Cortex of kidney (tissue), 1 donor: ENCODE data around the gene WDFY3.

ENCODE experiments used
- DNase-seq: peaks from one replicate; lab custom pipeline; 2025; lab: John Stamatoyannopoulos, UW

WDFY3 gene, protein sequence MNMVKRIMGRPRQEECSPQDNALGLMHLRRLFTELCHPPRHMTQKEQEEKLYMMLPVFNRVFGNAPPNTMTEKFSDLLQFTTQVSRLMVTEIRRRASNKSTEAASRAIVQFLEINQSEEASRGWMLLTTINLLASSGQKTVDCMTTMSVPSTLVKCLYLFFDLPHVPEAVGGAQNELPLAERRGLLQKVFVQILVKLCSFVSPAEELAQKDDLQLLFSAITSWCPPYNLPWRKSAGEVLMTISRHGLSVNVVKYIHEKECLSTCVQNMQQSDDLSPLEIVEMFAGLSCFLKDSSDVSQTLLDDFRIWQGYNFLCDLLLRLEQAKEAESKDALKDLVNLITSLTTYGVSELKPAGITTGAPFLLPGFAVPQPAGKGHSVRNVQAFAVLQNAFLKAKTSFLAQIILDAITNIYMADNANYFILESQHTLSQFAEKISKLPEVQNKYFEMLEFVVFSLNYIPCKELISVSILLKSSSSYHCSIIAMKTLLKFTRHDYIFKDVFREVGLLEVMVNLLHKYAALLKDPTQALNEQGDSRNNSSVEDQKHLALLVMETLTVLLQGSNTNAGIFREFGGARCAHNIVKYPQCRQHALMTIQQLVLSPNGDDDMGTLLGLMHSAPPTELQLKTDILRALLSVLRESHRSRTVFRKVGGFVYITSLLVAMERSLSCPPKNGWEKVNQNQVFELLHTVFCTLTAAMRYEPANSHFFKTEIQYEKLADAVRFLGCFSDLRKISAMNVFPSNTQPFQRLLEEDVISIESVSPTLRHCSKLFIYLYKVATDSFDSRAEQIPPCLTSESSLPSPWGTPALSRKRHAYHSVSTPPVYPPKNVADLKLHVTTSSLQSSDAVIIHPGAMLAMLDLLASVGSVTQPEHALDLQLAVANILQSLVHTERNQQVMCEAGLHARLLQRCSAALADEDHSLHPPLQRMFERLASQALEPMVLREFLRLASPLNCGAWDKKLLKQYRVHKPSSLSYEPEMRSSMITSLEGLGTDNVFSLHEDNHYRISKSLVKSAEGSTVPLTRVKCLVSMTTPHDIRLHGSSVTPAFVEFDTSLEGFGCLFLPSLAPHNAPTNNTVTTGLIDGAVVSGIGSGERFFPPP (N-terminal part only)

DNA sequence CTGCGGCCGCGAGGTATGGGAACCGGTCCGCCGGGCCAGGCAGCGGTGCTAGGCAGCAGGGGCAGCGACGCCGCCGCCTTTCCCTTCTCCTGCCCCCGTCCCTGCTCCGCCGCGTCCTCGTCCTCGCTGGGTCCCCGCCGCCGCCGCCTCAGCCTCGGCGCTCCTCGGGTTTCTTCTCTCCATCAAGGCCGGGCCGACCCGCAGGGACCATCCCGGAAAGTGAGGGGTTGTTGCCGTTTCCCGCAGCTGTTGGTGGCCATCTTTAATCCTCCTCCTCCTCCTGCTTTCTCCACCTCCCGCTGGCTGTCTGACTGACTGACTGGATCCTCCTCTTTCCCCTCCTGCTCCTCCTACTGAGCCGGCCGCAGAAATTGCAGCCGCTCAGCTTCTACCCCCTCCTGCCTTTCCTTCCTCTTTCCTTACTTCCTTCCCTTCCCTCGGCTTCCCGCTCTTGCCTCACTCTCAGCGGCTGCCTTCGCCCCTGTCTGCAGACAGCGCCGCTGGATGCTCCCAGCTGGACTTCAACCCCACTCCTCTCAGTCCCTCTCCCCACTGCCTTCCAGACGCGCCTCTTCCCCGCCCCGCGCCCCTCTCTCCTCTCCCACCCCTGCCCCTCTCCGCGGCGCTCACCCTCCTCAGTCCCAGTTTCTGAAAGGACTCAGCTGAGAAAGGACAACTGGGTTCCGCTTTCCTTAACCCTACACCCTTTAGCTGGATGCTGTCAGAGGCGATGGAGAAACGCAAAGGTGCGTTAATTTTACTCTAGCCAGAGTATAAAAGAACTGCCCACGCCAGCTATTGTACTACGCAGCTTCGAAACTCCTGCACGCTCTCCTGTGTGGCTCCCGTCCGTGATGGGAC lies at the start of gene WDFY3:
Gene WDFY3, minus strand, starts transcription at position 309 of the 861 bp plus-strand sequence. CDS start 106,099 bp downstream, outside the sequence.
- peak; percentile 46 for DNase-seq

DNA sequence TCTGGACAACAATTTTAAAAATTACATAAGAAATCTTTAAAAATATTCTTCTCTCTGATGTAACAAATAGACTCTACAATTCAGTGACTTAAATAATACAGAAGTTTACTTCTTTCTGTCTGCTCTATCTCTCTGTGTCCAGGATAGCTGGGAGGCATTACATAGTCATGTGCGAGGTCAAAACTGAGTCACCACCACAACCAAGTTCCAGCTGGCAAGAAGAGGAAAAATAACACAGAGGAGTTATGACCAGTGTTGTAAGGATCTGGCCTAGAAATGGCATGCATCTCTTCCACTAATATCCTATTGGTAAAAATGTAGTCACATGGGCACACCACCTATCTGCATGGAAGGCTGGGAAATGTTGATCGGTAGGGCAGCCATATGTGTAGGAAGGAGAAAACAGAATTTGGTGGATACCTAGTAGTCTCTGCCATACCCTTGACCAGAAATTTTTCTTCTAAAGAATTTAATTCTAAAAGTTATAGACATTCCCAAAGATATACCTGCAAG lies 39.4 kb upstream of the WDFY3 start:
- DNase-seq = no peak

DNA sequence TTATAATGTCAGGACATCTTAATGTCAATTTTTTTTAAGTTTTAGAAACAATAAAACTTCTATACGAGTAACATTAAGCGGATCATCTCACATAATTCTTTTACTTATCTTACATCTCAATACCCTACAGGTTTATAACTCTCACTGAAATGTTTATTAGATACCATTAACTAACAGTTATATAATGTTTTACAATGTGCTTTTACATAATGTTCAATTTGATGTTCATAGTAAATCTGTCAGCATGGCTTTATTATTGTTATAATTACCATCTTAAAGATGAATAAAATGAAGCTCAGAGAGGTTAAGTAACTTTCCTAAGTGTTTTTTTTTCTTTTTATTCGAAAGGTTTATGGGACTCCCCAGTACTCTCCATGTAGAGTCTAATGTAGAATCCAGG lies 33.9 kb upstream of the WDFY3 start:
- DNase-seq = no peak

DNA sequence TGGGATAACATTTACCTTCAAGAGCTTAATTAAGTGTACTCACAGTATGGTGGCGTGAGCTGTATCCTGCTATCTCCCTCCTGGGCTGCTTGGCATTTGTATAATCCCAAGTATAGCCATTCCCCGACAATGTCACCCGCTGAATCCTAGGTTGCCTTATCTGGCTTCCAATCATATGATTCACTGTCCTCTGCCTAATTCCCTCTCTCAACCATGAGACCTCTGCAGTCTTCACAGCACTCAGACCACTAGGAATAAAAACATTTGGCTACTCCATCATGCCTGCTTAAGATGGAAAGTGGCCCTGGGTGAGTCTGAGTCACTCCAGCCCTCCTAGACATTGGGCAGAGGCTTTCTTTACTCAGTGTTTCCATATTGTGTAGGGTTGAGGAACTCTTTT lies 28.9 kb upstream of the WDFY3 start:
- no peak for DNase-seq

DNA sequence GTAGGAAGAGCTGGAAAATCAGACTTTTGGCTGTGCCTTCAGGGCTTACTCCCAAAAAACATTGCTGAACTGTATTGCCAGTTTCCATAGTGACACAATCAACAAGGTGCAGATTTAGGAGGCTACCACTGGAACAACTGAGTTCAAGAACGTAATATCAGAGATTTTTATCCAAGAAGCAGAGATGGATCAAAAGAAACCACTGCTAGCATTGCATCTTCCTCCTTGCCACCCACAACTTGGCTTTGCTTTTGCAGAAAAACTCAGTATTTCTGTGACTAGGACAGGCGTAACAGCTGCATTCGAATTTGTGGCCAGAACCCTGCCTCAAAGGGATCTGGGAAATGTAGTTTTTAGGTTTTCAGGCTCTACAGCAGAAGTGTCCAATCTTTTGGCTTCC lies 27.8 kb upstream of the WDFY3 start:
- no peak for DNase-seq

DNA sequence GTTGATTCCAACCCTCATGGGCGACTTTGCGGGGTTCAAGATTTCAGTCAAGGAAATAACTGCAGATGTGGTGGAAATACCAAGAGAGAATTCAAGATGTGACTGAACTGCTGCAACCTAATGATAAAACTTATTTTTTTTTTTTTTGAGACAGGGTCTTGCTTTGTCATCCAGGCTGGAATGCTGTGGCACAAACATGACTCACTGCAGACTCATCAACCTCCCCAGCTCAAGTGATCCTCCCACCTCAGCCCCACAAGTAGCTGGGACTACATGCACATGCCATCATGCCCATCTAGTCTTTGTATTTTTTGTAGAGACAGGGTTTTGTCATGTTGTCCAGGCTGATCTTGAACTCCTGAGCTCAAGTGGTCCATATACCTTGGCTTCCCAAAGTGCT lies 19.5 kb upstream of the WDFY3 start:
- DNase-seq = no peak

DNA sequence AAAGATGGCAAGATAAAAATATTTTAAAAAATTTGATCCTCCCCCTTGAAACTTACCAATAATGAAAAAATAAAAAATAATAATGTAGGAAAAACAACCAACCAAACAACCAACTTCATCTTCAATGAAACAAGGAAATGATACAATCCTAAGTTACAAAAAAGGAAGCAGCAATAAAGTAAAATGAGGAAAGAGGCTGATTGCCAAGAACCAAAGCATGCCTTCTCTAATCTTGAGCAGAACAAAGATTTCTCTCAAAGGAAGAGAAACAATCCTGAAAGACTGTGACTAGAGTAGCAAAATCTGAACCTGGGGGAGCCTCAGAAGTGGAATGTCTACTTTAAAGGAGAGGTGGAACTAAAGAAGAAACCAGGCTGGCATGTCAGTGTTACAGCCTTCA lies 10.9 kb upstream of the WDFY3 start:
- DNase-seq = no peak

DNA sequence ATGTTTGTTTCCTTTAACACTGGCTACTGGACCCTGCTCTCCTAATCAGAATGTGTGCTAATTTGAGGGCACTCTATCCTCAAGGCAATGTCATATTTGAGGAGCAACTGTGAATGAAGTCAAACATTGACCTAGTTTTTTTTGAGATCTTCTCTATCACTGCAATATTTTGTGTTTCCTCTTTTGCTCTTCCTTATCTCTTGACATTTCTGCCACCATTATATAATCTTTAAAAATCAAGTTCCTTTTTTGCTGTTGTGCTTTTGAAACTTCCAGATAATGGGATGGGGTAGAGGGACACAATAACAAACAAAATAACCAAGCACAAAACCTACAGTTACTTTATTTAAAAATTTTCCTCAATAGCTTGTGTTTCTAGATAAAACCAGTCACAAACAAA lies 7.4 kb upstream of the WDFY3 start:
- no peak for DNase-seq

DNA sequence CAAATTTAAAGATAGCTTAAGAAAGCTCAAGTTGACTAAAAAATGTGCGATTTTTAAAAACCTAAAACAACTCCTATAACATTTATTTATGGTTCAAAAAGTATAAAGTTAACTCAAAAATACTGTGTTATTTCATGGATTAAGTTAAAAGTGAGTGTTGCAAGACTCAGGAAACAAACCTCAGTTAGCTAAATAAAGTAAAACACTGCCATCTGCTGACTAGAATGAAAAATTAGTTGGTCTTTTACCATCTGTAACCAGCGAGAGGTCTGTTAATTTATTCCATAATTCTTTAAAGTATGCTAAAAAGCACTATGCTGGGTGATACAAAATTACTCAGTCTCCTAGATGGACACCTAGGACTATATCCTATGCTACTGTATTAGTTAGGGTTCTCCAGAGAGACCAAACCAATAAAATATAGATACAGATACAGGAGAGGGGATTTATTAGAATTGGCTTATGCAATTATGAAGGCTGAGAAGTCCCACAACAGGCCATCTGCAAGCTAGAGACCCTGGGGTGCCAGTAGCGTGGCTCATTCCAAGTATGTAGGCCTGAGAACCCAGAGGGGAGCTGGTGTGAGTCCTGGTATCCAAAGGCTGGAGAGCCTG lies 4.9 kb upstream of the WDFY3 start:
- DNase-seq = no peak

DNA sequence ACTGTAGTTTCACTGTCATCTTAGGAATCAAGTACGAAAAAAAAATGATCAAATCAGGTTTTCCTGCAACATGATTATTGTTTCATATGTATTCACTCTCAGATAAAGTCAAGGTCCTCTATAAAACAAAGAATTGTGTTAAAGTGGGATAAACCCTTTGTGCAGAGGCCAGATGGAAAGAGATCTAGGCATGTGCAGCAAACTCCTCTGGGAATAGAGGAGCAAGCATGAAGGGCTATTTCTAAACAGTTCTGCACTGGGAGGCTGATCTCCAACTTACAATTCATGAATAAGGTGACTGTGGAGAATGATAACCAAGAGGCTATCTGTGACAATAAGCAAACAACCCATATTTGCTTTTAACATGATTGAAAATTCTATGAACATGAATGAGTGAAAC lies 2.4 kb upstream of the WDFY3 start:
- no peak for DNase-seq

DNA sequence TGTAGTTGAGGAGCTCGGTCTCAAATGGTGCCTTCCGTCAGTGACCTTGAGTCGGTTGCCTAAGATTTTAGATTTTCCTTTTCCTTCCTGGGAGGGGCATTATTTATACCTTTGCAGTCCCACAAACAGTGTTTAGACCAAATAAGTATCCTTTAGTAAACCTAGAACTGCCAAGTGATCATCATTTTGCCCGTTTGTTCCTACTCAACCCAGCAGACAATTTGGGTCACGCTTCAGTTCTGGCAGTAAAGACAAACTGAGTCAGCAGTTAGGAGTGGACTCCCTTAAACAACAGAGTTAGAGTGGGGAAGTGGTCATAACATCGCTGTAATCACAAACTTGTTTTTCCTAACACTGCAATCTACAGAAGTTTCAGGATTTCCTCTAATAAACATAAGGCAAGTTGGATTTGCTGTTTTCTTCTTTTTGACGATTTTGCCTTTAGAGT lies 777 bp upstream of the WDFY3 start:
- DNase-seq = no peak

DNA sequence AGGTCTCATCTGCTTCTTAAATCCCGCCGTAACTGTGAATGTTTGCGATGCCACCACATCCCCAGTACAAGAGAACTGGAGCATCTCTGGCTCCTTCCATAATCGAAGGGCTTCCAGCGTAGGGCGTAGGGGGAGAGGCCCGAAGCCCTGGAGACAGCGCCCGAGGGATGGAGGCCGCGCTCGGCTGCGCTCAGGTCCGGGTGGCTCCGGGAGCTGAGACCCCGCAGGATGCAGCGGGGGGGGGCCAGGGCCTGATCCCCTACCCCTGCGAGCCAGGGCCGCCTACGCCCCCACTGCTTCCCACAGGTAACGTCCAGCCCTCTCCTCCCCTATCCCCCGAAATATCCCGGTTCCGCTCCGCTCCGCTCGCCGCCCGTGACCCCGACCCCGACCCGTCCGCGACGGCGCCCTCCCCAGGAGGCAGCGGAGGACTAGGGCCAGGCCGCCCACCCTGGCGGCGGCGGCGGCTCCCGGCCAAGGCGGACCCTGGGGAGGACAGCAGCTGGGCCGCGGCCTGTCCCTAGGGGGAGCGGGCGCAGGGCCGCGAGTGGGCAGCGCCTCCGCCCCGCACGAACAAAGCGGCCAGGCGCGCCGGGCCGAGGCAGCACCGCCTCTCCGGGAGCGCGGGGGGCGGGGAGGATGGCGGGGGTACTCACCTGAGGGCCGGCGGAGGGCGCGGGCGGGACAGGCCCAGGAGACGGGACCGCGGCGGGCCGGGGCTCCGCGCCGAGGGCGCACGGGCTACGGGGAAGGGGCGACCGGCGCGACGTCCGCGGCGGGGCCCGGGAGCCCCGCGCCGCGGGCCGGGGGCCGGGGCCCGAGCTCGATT lies 723 bp downstream of the WDFY3 start:
- peak; percentile 41 for DNase-seq

DNA sequence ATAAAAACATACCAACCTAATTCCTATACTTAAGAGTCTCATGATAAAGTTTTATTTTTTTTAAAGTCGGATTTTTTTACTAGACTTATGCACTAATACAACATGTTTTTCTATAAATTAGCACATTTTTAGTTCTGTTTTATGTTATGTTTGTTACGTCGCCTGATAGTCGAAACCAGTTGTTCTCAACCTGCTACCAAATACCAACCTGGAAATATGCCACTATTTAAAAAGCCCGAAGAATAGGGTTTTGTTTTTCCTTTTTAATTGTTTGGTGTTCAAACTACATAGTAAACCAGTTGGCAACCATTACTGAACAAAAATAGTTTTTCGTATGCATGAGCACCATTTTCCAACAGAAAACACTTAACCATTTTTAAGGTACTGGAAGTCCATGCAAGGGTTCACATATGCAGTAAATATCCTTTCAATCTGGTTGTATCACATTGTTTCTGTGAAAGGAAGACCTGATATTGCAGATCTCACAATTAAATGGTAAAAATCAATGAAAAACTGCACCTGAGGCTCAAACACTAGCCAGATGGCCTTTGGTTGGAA lies 1.4 kb downstream of the WDFY3 start:
- DNase-seq = no peak

DNA sequence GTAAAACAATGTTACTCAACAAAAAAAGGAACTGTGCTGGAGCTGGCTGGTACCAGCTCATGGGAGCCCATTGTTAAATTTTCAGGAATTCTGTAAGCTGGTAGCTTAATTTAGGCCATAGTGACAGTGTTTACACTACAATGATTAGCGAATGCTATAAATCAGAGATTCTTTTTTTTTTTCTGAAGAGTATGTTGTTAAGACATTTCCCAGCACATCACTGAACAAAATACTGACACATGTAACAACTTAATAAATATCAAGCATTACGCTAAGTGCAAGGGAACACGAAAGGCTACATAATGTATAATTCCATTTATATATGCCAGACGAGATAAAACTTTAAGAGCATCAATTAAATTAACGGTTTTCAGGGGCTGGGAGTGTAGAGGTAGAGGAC lies 4.4 kb downstream of the WDFY3 start:
- DNase-seq = no peak

DNA sequence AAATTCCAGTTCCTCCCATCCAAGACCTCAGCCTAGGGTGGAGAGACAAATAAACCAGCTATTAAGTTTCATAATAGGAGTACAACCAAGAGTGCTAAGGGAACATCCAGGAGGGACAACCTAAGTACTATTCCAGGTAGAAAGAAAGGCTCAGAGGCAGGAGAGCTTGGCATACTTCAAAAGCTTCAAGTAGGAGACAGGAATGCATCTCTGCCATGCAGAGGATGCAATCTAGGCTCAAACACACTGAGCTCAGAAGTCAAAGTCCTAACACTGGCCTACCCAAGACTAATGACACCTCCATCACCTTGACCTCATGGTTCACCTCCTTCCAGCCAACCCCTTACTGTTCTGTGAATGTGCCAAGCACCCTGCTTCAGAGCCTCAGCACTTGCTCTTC lies 8.1 kb downstream of the WDFY3 start:
- DNase-seq = no peak

DNA sequence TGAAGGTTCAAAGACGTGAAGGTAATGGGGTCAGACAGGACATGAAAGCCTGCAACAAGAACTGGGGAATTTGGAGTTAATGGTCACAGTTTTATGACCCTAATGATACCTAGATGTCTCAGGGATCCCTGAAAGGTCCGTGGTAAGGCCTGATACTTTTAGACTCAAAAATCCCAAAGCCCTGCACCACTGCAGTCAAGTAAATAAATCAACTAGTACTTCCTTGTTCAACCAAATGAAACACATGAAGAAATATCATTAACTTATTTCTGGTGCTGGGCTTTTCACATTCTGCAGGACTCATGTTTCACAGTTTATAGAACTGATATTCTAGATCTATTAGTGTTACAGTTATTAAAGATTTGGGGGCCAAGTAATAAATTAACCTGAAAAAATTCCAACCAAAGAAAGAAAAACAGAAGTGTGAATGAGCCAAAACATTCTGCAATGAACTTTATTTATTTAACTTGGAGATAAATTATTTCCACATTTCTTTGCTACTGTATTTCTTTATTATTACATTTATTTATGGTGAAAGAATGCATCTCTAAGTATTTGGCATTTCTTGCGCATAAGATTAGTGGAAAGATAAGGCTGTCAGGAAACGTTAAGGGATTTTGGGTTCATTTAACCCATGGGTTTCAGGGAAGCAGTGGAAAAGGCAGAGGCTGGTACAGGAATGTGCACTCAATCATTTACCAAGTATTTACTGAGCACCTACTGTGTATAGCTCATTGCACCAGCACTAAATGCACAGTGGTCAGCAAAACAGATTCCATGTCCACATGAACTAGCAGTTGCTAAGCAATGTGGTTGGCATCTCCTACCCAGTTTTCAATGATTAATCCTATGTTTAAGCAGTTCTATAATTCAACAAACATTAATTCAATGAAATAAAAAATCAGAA lies 8.7 kb downstream of the WDFY3 start:
- no peak for DNase-seq

DNA sequence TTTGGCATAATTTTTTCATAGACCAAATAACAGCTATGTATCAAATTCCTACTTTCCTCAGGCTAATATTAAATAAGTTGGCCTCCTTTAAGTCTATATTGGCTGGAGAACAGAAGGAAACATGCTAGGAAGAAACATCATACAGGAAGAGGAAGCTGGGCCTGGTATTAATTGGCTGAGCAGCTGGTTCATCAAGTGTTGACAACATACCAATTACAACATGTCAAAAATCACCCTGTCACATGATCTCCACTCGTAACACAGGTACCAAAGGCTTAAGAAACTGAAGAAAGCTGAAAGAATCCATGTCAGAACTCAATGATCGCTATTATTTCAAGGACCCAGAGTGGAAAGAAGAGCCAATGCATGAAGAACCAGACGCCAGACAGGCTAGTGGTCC lies 10.5 kb downstream of the WDFY3 start:
- no peak for DNase-seq

DNA sequence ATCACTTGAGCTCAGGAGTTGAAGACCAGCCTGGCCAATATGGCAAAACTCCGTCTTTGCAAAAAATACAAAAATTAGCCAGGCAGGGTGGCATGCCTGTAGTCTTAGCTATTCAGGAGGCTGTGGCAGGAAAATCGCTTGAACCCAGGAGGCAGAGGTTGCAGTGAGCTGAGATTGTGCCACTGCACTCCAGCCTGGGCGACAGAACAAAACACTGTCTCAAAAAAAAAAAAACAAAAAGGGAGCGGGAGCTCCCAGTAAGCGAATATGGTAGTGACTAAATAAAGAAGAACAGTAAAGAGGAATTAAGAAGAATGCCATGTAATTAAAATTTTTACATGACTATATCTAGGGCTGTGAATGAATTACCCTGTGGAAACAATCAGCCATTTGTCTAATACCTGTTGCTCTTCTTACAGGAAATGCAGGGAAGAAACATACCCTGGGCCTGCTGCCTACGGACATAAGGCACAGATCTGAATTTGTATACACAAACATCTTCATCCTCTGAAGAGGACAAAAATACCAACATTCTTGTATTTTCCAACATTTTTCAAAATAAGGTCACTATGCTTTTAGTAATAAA lies 11.4 kb downstream of the WDFY3 start:
- no peak for DNase-seq
